Liver (tissue), 9 donors: ENCODE measurements around the gene THAP9. TPM values are rescaled to one million over a fixed set of nuclear protein-coding genes. Genes with fewer than 3 reads are reported as not detected.

Experiments used
- DNase-seq: peaks from one replicate; pipeline ENCODE4 v3.0.0-alpha.2; 2017; ENCODE audit warnings: low spot score
- H3K27ac ChIP-seq, 2 donors: one replicate each; pipeline ENCODE4 v1.7.0; 2013; ENCODE audit warnings: inconsistent platforms in 2 of 2, low read length in 2 of 2, control low read depth in 1 of 2, low read depth in 1 of 2, mild to moderate bottlenecking in 1 of 2
- H3K27me3 ChIP-seq, 4 donors: one replicate each; pipeline versions ENCODE4 v1.6.1 to v1.7.0; 2013; ENCODE audit warnings: low read length in 3 of 4, inconsistent platforms in 1 of 4, mild to moderate bottlenecking in 1 of 4, moderate library complexity in 1 of 4; ENCODE audit not compliant: control insufficient read depth in 4 of 4, insufficient read depth in 4 of 4
- H3K36me3 ChIP-seq, 4 donors: one replicate each; pipeline versions ENCODE4 v1.6.1 to v1.7.0; 2013; ENCODE audit warnings: low read length in 3 of 4, mild to moderate bottlenecking in 3 of 4, low read depth in 1 of 4, moderate library complexity in 1 of 4; ENCODE audit not compliant: control insufficient read depth in 4 of 4, insufficient read depth in 3 of 4
- H3K4me1 ChIP-seq, 4 donors: one replicate each; pipeline versions ENCODE4 v1.6.1 to v1.7.0; 2013; ENCODE audit warnings: low read length in 3 of 4, mild to moderate bottlenecking in 3 of 4, moderate library complexity in 1 of 4; ENCODE audit not compliant: control insufficient read depth in 4 of 4, insufficient read depth in 4 of 4
- H3K4me3 ChIP-seq, 3 donors: one replicate each; pipeline versions ENCODE4 v1.6.1 to v1.7.0; 2013; ENCODE audit warnings: low read length in 3 of 3, control low read depth in 1 of 3, low read depth in 1 of 3, mild to moderate bottlenecking in 1 of 3
- H3K9ac ChIP-seq, 2 donors: one replicate each; pipeline ENCODE4 v1.7.0; 2013; ENCODE audit warnings: low read length in 2 of 2, mild to moderate bottlenecking in 2 of 2, moderate library complexity in 2 of 2, control low read depth in 1 of 2, low read depth in 1 of 2
- H3K9me3 ChIP-seq, 4 donors: one replicate each; pipeline versions ENCODE4 v1.6.1 to v1.7.0; 2013; ENCODE audit warnings: low read length in 3 of 4; ENCODE audit not compliant: control insufficient read depth in 4 of 4
- ATF3 ChIP-seq: IDR thresholded peaks from 2 replicates; pipeline ENCODE4 v1.6.1; 2016; ENCODE audit warnings: antibody characterized with exemption
- CTCF ChIP-seq: fragments of 150-350 bp; IDR thresholded peaks from 2 replicates; pipeline ENCODE4 v1.5.1; 2017; ENCODE audit warnings: improper control_type of control experiment, low read depth, low read length; ENCODE audit not compliant: missing input control
- EGR1 ChIP-seq, 2 donors: IDR thresholded peaks; 2 replicates each; pipeline ENCODE4 v1.6.1; 2016 to 2018; ENCODE audit warnings: antibody characterized with exemption in 2 of 2, low read depth in 2 of 2
- FOXA1 ChIP-seq: IDR thresholded peaks from 2 replicates; pipeline ENCODE4 v1.6.1; 2016; ENCODE audit warnings: antibody characterized with exemption
- JUND ChIP-seq, 2 donors: IDR thresholded peaks; 2 replicates each; pipeline ENCODE4 v1.6.1; 2016; ENCODE audit warnings: antibody characterized with exemption in 2 of 2
- MAX ChIP-seq: IDR thresholded peaks from 2 replicates; pipeline ENCODE4 v1.6.1; 2016; ENCODE audit warnings: antibody characterized with exemption
- RAD21 ChIP-seq, 2 donors: IDR thresholded peaks; 2 replicates each; pipeline ENCODE4 v1.6.1; 2016; ENCODE audit warnings: antibody characterized with exemption in 2 of 2, mild to moderate bottlenecking in 2 of 2
- SP1 ChIP-seq: IDR thresholded peaks from 2 replicates; pipeline ENCODE4 v1.6.1; 2018; ENCODE audit warnings: antibody characterized with exemption, mild to moderate bottlenecking
- TAF1 ChIP-seq: conservative IDR thresholded peaks from 2 replicates; pipeline ENCODE4 v1.6.1; 2016; ENCODE audit warnings: antibody characterized with exemption, mild to moderate bottlenecking
- ZBTB33 ChIP-seq: IDR thresholded peaks from 2 replicates; pipeline ENCODE4 v1.6.1; 2016; ENCODE audit warnings: antibody characterized with exemption
- WGBS: extraction: QIAGEN DNeasy Blood & Tissue Kit; methylation state at CpG from one replicate; pipeline ENCODE4 v1.1.7; 2013; 5-methylcytosine and 5-hydroxymethylcytosine counted together
- polyA plus RNA-seq, 2 donors: library from polyadenylated mRNA; stranded (reverse) in 1 of 2; unstranded in 1 of 2; fragments of 200-250 nt in 1 of 2; fragments of >200 nt in 1 of 2; fragmentation: Nextera tagmentation in 1 of 2; extraction: Ambion mirVana in 1 of 2; gene quantifications; one replicate each; pipeline versions ENCODE4 v1.2.1 to v1.2.3, GENCODE V29; 2013 to 2015
- total RNA-seq, 2 donors: library from RNA; depleted of rRNA; stranded (reverse); fragments of >200 nt; gene quantifications; one replicate each; pipeline ENCODE4 v1.2.3, GENCODE V29; 2014
- TF ChIP-seq, protein P1 (sequence below): IDR thresholded peaks from 2 replicates; pipeline ENCODE4 v1.6.1; 2016; ENCODE audit warnings: antibody characterized with exemption, mild to moderate bottlenecking
- donor health status: healthy.
- donor health status: healthy.
- donor health status: healthy.
- donor health status: healthy.
- donor health status: healthy.

THAP9 gene
- total and polyA plus RNA-seq, 4 donors: 1.1 to 5.9 (median 3.4) TPM

DNA sequence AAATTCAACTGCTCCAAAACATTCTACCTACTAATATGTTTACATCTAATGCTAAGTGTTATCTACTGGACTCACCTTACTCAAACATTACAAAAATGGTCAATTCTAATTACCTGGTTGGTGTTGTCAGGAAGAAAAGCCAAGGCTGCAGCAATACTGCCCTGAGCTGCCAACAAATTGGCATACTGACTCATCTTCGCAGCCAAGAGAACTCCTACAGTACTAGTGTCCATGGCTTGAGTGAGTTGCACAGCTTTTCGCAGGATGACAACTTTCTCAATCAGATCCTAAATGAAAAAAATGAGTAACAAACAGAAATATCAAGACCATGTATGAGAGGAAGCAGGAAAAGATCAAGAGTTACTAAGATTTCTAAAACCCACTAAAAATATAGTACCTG lies 49.2 kb upstream of the THAP9 start:
- TF ChIP-seq FOXA1 (no peak), ZBTB33 (no peak)
- H3K36me3 ChIP-seq: peaks cover 13 to 87% (median 81%) of the 10 kb centered on the region in 4 donors
- 93% methylated on average over 2 of the region's 2 CpGs for whole genome bisulfite sequencing

GRCh38 chr4:82851885-82852750 lies 48.4 kb upstream of the THAP9 start:
- no peaks in the 10 kb centered on the region for H3K27me3 ChIP-seq
- H3K9ac ChIP-seq: no peak overlapping the region
- H3K27ac ChIP-seq: no peak overlapping the region
- H3K4me3 ChIP-seq: no peak overlapping the region
- TF ChIP-seq RAD21 (IDR thresholded peaks at IDR 0.05) (peak; percentile 47 to 73), ZBTB33 (no peak), EGR1 (IDR thresholded peaks at IDR 0.05; ENCODE audit: low read depth in 2 of 2) (no peak), CTCF (peak; percentile 42), TAF1 (no peak), ATF3 (no peak)
- DNase-seq: no peak
- 90% methylated on average over 1 of the region's 1 CpG for WGBS
- H3K36me3 ChIP-seq: peaks cover 12 to 90% (median 81%) of the 10 kb centered on the region in 4 donors
- H3K9me3 ChIP-seq: no peaks in the 10 kb centered on the region
- H3K4me1 ChIP-seq: no peaks in the 10 kb centered on the region

More for the DNA sequence above, 49.2 kb upstream of the THAP9 start:
- Histone ChIP-seq H3K4me1 (no peaks in the 10 kb centered on the region), H3K9me3 (no peaks in the 10 kb centered on the region), H3K27me3 (no peaks in the 10 kb centered on the region), H3K27ac (no peak overlapping the region), H3K4me3 (no peak overlapping the region), H3K9ac (no peak overlapping the region)
- DNase-seq: no peak

- DNase-seq: no peak
- 72% methylated on average over 5 of the region's 5 CpGs for WGBS
- Histone ChIP-seq H3K4me1 (no peaks in the 10 kb centered on the region), H3K36me3 (peaks cover 9 to 90% (median 80%) of the 10 kb centered on the region in 4 donors), H3K27me3 (no peaks in the 10 kb centered on the region), H3K4me3 (no peak overlapping the region), H3K27ac (no peak overlapping the region), H3K9ac (no peak overlapping the region), H3K9me3 (no peaks in the 10 kb centered on the region)
- no peak for TF ChIP-seq JUND (IDR thresholded peaks at IDR 0.05)
- no peak for TF ChIP-seq FOXA1
- no peak for TF ChIP-seq RAD21 (IDR thresholded peaks at IDR 0.05)
- no peak for TF ChIP-seq SP1
- no peak for TF ChIP-seq MAX
- TF ChIP-seq, protein P1, sequence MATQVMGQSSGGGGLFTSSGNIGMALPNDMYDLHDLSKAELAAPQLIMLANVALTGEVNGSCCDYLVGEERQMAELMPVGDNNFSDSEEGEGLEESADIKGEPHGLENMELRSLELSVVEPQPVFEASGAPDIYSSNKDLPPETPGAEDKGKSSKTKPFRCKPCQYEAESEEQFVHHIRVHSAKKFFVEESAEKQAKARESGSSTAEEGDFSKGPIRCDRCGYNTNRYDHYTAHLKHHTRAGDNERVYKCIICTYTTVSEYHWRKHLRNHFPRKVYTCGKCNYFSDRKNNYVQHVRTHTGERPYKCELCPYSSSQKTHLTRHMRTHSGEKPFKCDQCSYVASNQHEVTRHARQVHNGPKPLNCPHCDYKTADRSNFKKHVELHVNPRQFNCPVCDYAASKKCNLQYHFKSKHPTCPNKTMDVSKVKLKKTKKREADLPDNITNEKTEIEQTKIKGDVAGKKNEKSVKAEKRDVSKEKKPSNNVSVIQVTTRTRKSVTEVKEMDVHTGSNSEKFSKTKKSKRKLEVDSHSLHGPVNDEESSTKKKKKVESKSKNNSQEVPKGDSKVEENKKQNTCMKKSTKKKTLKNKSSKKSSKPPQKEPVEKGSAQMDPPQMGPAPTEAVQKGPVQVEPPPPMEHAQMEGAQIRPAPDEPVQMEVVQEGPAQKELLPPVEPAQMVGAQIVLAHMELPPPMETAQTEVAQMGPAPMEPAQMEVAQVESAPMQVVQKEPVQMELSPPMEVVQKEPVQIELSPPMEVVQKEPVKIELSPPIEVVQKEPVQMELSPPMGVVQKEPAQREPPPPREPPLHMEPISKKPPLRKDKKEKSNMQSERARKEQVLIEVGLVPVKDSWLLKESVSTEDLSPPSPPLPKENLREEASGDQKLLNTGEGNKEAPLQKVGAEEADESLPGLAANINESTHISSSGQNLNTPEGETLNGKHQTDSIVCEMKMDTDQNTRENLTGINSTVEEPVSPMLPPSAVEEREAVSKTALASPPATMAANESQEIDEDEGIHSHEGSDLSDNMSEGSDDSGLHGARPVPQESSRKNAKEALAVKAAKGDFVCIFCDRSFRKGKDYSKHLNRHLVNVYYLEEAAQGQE: no peak
- TF ChIP-seq TAF1: no peak
- no peak for TF ChIP-seq ATF3
Measured at GRCh38 chr4:82852751-82853285, 47.7 kb upstream of the THAP9 start.
